Measurements from ENCODE around the gene ADH4. TPM values are rescaled to one million over a fixed set of nuclear protein-coding genes. Genes with fewer than 3 reads are reported as not detected.
"Not testable (repeated sequence)": the region's sequence is repeated elsewhere in the genome, so short reads cannot be mapped to it uniquely, and the experiment has no call there.

Gene ADH4
- total and polyA plus RNA-seq, 9 of the 15 experiments (the other 6 are each of a cell fraction or from before 2014, with no cell fraction given) = not detected

DNA sequence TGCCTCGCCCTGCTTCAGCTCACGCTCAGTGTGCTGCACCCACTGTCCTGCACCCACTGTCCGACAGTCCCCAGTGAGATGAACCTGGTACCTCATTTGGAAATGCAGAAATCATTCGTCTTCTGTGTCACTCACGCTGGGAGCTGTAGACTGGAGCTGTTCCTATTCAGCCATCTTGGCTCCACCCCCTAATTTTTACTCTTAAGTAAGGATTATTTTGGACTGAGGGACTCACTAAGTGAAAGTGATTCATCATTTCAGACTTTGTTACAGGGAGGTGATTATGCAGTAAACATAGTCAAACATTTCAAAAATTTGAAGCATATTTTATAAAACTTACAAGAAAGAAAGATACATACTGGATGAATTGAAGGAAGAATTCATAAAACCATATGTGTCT lies 44.3 kb downstream of the ADH4 start:
- CTCF ChIA-PET (ENCODE audit: low intra/inter-chr PET ratio); H3K9me1 ChIP-seq (ENCODE audit: control insufficient read depth, insufficient read depth, low read length); BruUV-seq (replicated peaks); H3K9me3 ChIP-seq (replicated peaks; ENCODE audit: control insufficient read depth, insufficient read depth, low read depth, low read length); intact Hi-C loops (cut with micrococcal nuclease); H3K4me1 ChIP-seq (replicated peaks in 1 of 2; ENCODE audit: control insufficient read depth in 2 of 2, insufficient read depth in 2 of 2, low read length in 2 of 2); H3K36me3 ChIP-seq (ENCODE audit: control insufficient read depth, insufficient read depth, low read length); H3K79me2 ChIP-seq (ENCODE audit: control insufficient read depth, insufficient read depth, low read length); H4K20me1 ChIP-seq (replicated peaks; ENCODE audit: control insufficient read depth, insufficient read depth, low read length); in situ Hi-C loops (cut with MboI); H3K27me3 ChIP-seq (ENCODE audit: control insufficient read depth in 2 of 2, insufficient read depth in 2 of 2, low read length in 2 of 2); TF ChIP-seq JUND (IDR thresholded peaks at IDR 0.05; ENCODE audit: borderline replicate concordance, low read depth, low read length): not testable (repeated sequence)
- FAIRE-seq (peak; percentile 72), ATAC-seq (peak; percentile 87), DNase-seq (ENCODE audit: extremely low read depth in 1 of 4, low spot score in 3 of 4) (peak in 1 of 4 experiments; percentile 43)
- Histone ChIP-seq H3K4me3 (peak overlapping the region; percentile 38), H3K4me2 (ENCODE audit: insufficient read depth, low read length) (peak overlapping the region; percentile 78), H3K9ac (ENCODE audit: insufficient read depth in 1 of 2, low read depth in 2 of 2, low read length in 2 of 2) (peak overlapping the region in 1 of 2 experiments; percentile 86; a peak in 2 of 4 replicates), H3K27ac (ENCODE audit: extremely low read depth, low read depth, low read length) (peak overlapping the region; percentile 44; the same call in 2 of the 3 replicates), H2AFZ (ENCODE audit: low read depth, low read length) (peak overlapping the region; percentile 90)
- WGBS (ENCODE audit: insufficient coverage, low coverage, missing lambda C conversion rate) = 19% methylated on average over 5 of the region's 5 CpGs
- POLR2A ChIA-PET = interaction anchor here (0.6 to 1.4 kb wide), 2 partner anchors 19 to 195 kb away, joined by 3 to 4 read pairs; no protein-coding TSS in a partner anchor
- TF ChIP-seq MAFG (tag; conservative IDR thresholded peaks at IDR 0.05) (0 out of 2 replicates have a peak, but pooled peaks have one; percentile 12), L3MBTL2 (IDR thresholded peaks at IDR 0.05) (peak; percentile 37; the same call in 1 of the 2 replicates), MEIS2 (IDR thresholded peaks at IDR 0.05; ENCODE audit: partially characterized antibody) (peak; percentile 36), YY1 (IDR thresholded peaks at IDR 0.05; ENCODE audit: borderline replicate concordance in 1 of 3, control insufficient read depth in 1 of 3, extremely low read depth in 1 of 3, insufficient read depth in 3 of 3, insufficient read length in 1 of 3, insufficient replicate concordance in 2 of 3, low read depth in 1 of 3, low read length in 2 of 3) (peak in 1 of 3 experiments; percentile 55), JUND (tag; IDR thresholded peaks at IDR 0.05; ENCODE audit: borderline replicate concordance, low read depth, low read length) (0 out of 3 replicates have a peak, but pooled peaks have one; percentile 8), C11orf30 (IDR thresholded peaks at IDR 0.05; ENCODE audit: low read depth) (peak; percentile 16; the same call in 1 of the 2 replicates)
- TF ChIP-seq, protein P1, sequence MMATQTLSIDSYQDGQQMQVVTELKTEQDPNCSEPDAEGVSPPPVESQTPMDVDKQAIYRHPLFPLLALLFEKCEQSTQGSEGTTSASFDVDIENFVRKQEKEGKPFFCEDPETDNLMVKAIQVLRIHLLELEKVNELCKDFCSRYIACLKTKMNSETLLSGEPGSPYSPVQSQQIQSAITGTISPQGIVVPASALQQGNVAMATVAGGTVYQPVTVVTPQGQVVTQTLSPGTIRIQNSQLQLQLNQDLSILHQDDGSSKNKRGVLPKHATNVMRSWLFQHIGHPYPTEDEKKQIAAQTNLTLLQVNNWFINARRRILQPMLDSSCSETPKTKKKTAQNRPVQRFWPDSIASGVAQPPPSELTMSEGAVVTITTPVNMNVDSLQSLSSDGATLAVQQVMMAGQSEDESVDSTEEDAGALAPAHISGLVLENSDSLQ (IDR thresholded peaks at IDR 0.05) = peak; percentile 80
- TF ChIP-seq, protein P2, sequence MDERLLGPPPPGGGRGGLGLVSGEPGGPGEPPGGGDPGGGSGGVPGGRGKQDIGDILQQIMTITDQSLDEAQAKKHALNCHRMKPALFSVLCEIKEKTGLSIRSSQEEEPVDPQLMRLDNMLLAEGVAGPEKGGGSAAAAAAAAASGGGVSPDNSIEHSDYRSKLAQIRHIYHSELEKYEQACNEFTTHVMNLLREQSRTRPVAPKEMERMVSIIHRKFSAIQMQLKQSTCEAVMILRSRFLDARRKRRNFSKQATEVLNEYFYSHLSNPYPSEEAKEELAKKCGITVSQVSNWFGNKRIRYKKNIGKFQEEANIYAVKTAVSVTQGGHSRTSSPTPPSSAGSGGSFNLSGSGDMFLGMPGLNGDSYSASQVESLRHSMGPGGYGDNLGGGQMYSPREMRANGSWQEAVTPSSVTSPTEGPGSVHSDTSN (CRISPR knock-in tag; IDR thresholded peaks at IDR 0.05; ENCODE audit: low read depth) = not testable (repeated sequence)
- TF ChIP-seq, protein P2 (tag; conservative IDR thresholded peaks at IDR 0.05; ENCODE audit: low read depth) = peak; percentile 45; the same call in 1 of the 2 replicates

All from K562 (cell line).